H1 (cell line): ENCODE results near the gene PTMA. TPM values are rescaled to one million over a fixed set of nuclear protein-coding genes. Genes with fewer than 3 reads are reported as not detected.

Experiments
- CTCF ChIA-PET: fragments of 300-600 bp; sonication (Branson Sonifier 250); formaldehyde crosslinking; loops from one replicate; lab custom pipeline; 2021; ENCODE audit not compliant: partially characterized antibody; lab: Charles Lee
- POLR2A ChIA-PET: fragments of 300-600 bp; sonication (Branson Sonifier 250); formaldehyde crosslinking; loops from one replicate; lab custom pipeline; 2021; ENCODE audit warnings: inconsistent platforms; ENCODE audit not compliant: partially characterized antibody; lab: Charles Lee
- DNase-seq, 2 experiments: peaks; one replicate each; pipeline versions ENCODE4 v3.0.0 to v3.0.0-alpha.2; 2010 to 2022; ENCODE audit warnings: low spot score in 2 of 2, low read depth in 1 of 2, mixed read lengths in 1 of 2
- FAIRE-seq: peaks from 2 replicates; lab custom pipeline; 2011; peaks lifted over from hg19 to GRCh38; lab: Jason Lieb, UNC
- H2AFZ ChIP-seq: 2 replicates; pipeline ENCODE4 v1.8.1; 2012; ENCODE audit warnings: low read length, inconsistent platforms
- H2AK5ac ChIP-seq: 2 replicates; pipeline ENCODE4 v1.6.1; 2013; ENCODE audit warnings: low read depth, low read length
- H2BK120ac ChIP-seq: replicated peaks from 2 replicates; pipeline ENCODE3; 2013; ENCODE audit warnings: low read depth, low read length, inconsistent platforms
- H2BK12ac ChIP-seq: 2 replicates; pipeline ENCODE4 v1.6.1; 2013; ENCODE audit warnings: low read depth, low read length
- H2BK15ac ChIP-seq: 2 replicates; pipeline ENCODE4 v1.6.1; 2013; ENCODE audit warnings: low read length
- H2BK20ac ChIP-seq: 2 replicates; pipeline ENCODE4 v1.6.1; 2013; ENCODE audit warnings: low read length
- H2BK5ac ChIP-seq: 2 replicates; pipeline ENCODE4 v1.6.1; 2013; ENCODE audit warnings: low read depth, low read length
- H3K14ac ChIP-seq: 2 replicates; pipeline ENCODE4 v1.6.1; 2013; ENCODE audit warnings: inconsistent platforms; ENCODE audit not compliant: insufficient read length
- H3K18ac ChIP-seq: 2 replicates; pipeline ENCODE4 v1.6.1; 2013; ENCODE audit warnings: low read length; ENCODE audit errors: extremely low read depth
- H3K23ac ChIP-seq: 2 replicates; pipeline ENCODE4 v1.6.1; 2013; ENCODE audit warnings: inconsistent platforms; ENCODE audit not compliant: insufficient read length
- H3K23me2 ChIP-seq: 2 replicates; pipeline ENCODE4 v1.6.1; 2013; ENCODE audit warnings: low read depth, low read length
- H3K27ac ChIP-seq: 2 replicates; pipeline ENCODE4 v1.6.1; 2011; ENCODE audit warnings: low read depth, low read length, inconsistent platforms
- H3K27me3 ChIP-seq, 4 experiments: replicated peaks in 1 of 4; 1 replicate in 1 of 4; 2 replicates in 3 of 4; pipeline versions ENCODE4 v1.6.1 to v1.8.1; 2011 to 2013; ENCODE audit warnings: low read length in 3 of 4, mild to moderate bottlenecking in 3 of 4, inconsistent platforms in 2 of 4, mixed read lengths in 2 of 4, moderate library complexity in 1 of 4; ENCODE audit not compliant: control insufficient read depth in 3 of 4, insufficient read depth in 3 of 4; ENCODE audit errors: extremely low read depth in 1 of 4
- H3K36me3 ChIP-seq, 4 experiments: 2 replicates each; pipeline versions ENCODE4 v1.6.1 to v1.8.1; 2011 to 2013; ENCODE audit warnings: mild to moderate bottlenecking in 4 of 4, low read length in 3 of 4, moderate library complexity in 2 of 4, control low read depth in 1 of 4, inconsistent platforms in 1 of 4; ENCODE audit not compliant: insufficient read depth in 4 of 4, control insufficient read depth in 2 of 4
- H3K4ac ChIP-seq: replicated peaks from 2 replicates; pipeline ENCODE3; 2013; ENCODE audit warnings: low read length, low read depth, mixed read lengths, inconsistent platforms; ENCODE audit not compliant: insufficient read length
- H3K4me1 ChIP-seq, 4 experiments: replicated peaks in 1 of 4; 1 replicate in 1 of 4; 2 replicates in 3 of 4; pipeline versions ENCODE4 v1.6.1 to v1.8.1; 2011 to 2013; ENCODE audit warnings: low read length in 3 of 4, inconsistent platforms in 2 of 4, mixed read lengths in 1 of 4; ENCODE audit not compliant: insufficient read depth in 4 of 4, control insufficient read depth in 3 of 4
- H3K4me2 ChIP-seq, 2 experiments: 2 replicates each; pipeline versions ENCODE4 v1.6.1 to v1.8.1; 2011 to 2013; ENCODE audit warnings: low read depth in 2 of 2, low read length in 2 of 2, control low read depth in 1 of 2, inconsistent platforms in 1 of 2, mild to moderate bottlenecking in 1 of 2; ENCODE audit not compliant: insufficient read depth in 1 of 2
- H3K4me3 ChIP-seq, 4 experiments: fragments of 200-600, 300-600 bp in 1 of 4; sonication (generic), shearing (Covaris generic), sonication (Bioruptor Twin) in 1 of 4; 2 replicates each; pipeline versions ENCODE4 v1.5.1 to v1.8.1; 2011 to 2016; ENCODE audit warnings: low read length in 4 of 4, low read depth in 3 of 4, control low read depth in 2 of 4, inconsistent platforms in 2 of 4, mild to moderate bottlenecking in 2 of 4, mixed read lengths in 1 of 4, moderate library complexity in 1 of 4; ENCODE audit not compliant: insufficient read depth in 2 of 4; ENCODE audit errors: extremely low read depth in 1 of 4
- H3K56ac ChIP-seq: replicated peaks from 2 replicates; pipeline ENCODE3; 2013; ENCODE audit warnings: low read depth, mild to moderate bottlenecking, mixed read lengths, low read length, inconsistent platforms; ENCODE audit not compliant: insufficient read length
- H3K79me1 ChIP-seq: 2 replicates; pipeline ENCODE4 v1.6.1; 2013; ENCODE audit warnings: low read depth, low read length, control low read depth
- H3K79me2 ChIP-seq, 2 experiments: 2 replicates each; pipeline versions ENCODE4 v1.6.1 to v1.8.1; 2012 to 2013; ENCODE audit warnings: low read length in 2 of 2, mild to moderate bottlenecking in 2 of 2, inconsistent platforms in 1 of 2; ENCODE audit not compliant: insufficient read depth in 2 of 2, control insufficient read depth in 1 of 2
- H3K9ac ChIP-seq, 4 experiments: replicated peaks in 1 of 4; 1 replicate in 1 of 4; 2 replicates in 3 of 4; pipeline versions ENCODE4 v1.6.1 to v1.8.1; 2011 to 2013; ENCODE audit warnings: low read depth in 3 of 4, low read length in 3 of 4, control low read depth in 2 of 4, mild to moderate bottlenecking in 2 of 4, moderate library complexity in 2 of 4, inconsistent platforms in 1 of 4; ENCODE audit errors: extremely low read depth in 1 of 4
- H3K9me3 ChIP-seq, 2 experiments: 2 replicates each; pipeline versions ENCODE4 v1.6.1 to v1.8.1; 2012 to 2013; ENCODE audit warnings: mild to moderate bottlenecking in 2 of 2, moderate library complexity in 2 of 2, control low read depth in 1 of 2, inconsistent platforms in 1 of 2, low read depth in 1 of 2, low read length in 1 of 2, mixed read lengths in 1 of 2; ENCODE audit not compliant: insufficient read depth in 2 of 2
- H4K20me1 ChIP-seq, 2 experiments: replicated peaks in 1 of 2; 2 replicates each; pipeline versions ENCODE3 to v1.8.1; 2011 to 2013; ENCODE audit warnings: inconsistent platforms in 2 of 2, low read length in 2 of 2, mild to moderate bottlenecking in 1 of 2; ENCODE audit not compliant: insufficient read depth in 2 of 2, control insufficient read depth in 1 of 2
- H4K5ac ChIP-seq: 2 replicates; pipeline ENCODE4 v1.6.1; 2013; ENCODE audit warnings: low read length, low read depth, mixed read lengths, inconsistent platforms; ENCODE audit not compliant: insufficient read length
- H4K8ac ChIP-seq: 2 replicates; pipeline ENCODE4 v1.8.0; 2013; ENCODE audit warnings: mild to moderate bottlenecking, moderate library complexity, low read length, inconsistent platforms; ENCODE audit not compliant: insufficient read depth; ENCODE audit errors: extremely low read depth
- H4K91ac ChIP-seq: replicated peaks from 2 replicates; pipeline ENCODE3; 2013; ENCODE audit warnings: low read length, mixed read lengths, inconsistent platforms; ENCODE audit not compliant: insufficient read length
- BACH1 ChIP-seq: IDR thresholded peaks from 2 replicates; pipeline ENCODE4 v1.6.1; 2012; ENCODE audit warnings: low read length, improper control_type of control experiment
- CHD1 ChIP-seq: IDR thresholded peaks from 2 replicates; pipeline ENCODE4 v1.6.1; 2012; ENCODE audit warnings: low read depth, low read length, improper control_type of control experiment
- GABPA ChIP-seq: IDR thresholded peaks from 2 replicates; pipeline ENCODE4 v1.6.1; 2011; ENCODE audit warnings: mild to moderate bottlenecking, low read length, moderate library complexity, borderline replicate concordance; ENCODE audit not compliant: insufficient read depth
- HDAC2 ChIP-seq, 2 experiments: fragments of 300-600 bp in 1 of 2; sonication (generic) in 1 of 2; IDR thresholded peaks; 2 replicates each; pipeline ENCODE4 v1.6.1; 2011 to 2012; ENCODE audit warnings: low read depth in 2 of 2, low read length in 2 of 2, mild to moderate bottlenecking in 2 of 2, moderate library complexity in 2 of 2, borderline replicate concordance in 1 of 2, inconsistent platforms in 1 of 2
- HDAC6 ChIP-seq: IDR thresholded peaks from one replicate; pipeline ENCODE4 v1.7.1; 2012; ENCODE audit warnings: low read depth, mild to moderate bottlenecking, inconsistent platforms, low read length, moderate library complexity
- KDM5A ChIP-seq: fragments of 200-600 bp; IDR thresholded peaks from 2 replicates; pipeline ENCODE4 v1.7.1; 2012; ENCODE audit warnings: mild to moderate bottlenecking, low read length, inconsistent platforms, mixed read lengths
- MAFK ChIP-seq: IDR thresholded peaks from 2 replicates; pipeline ENCODE4 v1.6.1; 2012; ENCODE audit warnings: low read depth, mild to moderate bottlenecking, improper control_type of control experiment, low read length
- NANOG ChIP-seq: IDR thresholded peaks from 2 replicates; pipeline ENCODE4 v1.6.1; 2011; ENCODE audit warnings: low read length, low read depth, mild to moderate bottlenecking, inconsistent platforms; ENCODE audit not compliant: insufficient read depth, poor library complexity, severe bottlenecking
- PHF8 ChIP-seq: fragments of 200-600 bp; sonication (generic); conservative IDR thresholded peaks from 2 replicates; pipeline ENCODE4 v1.7.1; 2012; ENCODE audit warnings: low read depth, mild to moderate bottlenecking, inconsistent platforms, low read length, moderate library complexity
- POLR2A ChIP-seq, 2 experiments: IDR thresholded peaks; 1 replicate in 1 of 2; 2 replicates in 1 of 2; pipeline ENCODE4 v1.6.1; 2011; ENCODE audit warnings: low read depth in 2 of 2, low read length in 2 of 2, mild to moderate bottlenecking in 2 of 2; ENCODE audit errors: control extremely low read depth in 1 of 2
- TAF7 ChIP-seq: optimal IDR thresholded peaks from 2 replicates; pipeline ENCODE3; 2011; ENCODE audit warnings: low read depth, mild to moderate bottlenecking, inconsistent platforms, low read length, moderate library complexity, borderline replicate concordance
- TBP ChIP-seq: IDR thresholded peaks from 2 replicates; pipeline ENCODE4 v1.6.1; 2011; ENCODE audit warnings: low read depth, low read length, improper control_type of control experiment
- WGBS, 2 experiments: shearing (Covaris generic) in 1 of 2; methylation state at CpG; one replicate each; pipeline versions ENCODE4 v1.1.6 to v1.1.7; 2013 to 2015; ENCODE audit warnings: low lambda C conversion rate in 2 of 2, mixed read lengths in 2 of 2, inconsistent platforms in 1 of 2, low coverage in 1 of 2, missing lambda C conversion rate in 1 of 2; ENCODE audit not compliant: insufficient replicate concordance in 2 of 2, insufficient coverage in 1 of 2, insufficient read length in 1 of 2; ENCODE audit errors: extremely low coverage in 1 of 2, missing lambda C conversion rate in 1 of 2; 5-methylcytosine and 5-hydroxymethylcytosine counted together
- polyA plus RNA-seq, 7 experiments: library from polyadenylated mRNA; depleted of rRNA in 3 of 7; stranded (reverse) in 5 of 7; unstranded in 2 of 7; fragments of >200 nt in 5 of 7; fragments of 200-250 nt in 2 of 7; gene quantifications; 1 replicate in 5 of 7; 2 replicates in 1 of 7; 4 replicates in 1 of 7; pipeline versions ENCODE4 v1.2.1 to v1.2.3, GENCODE V29; 2011 to 2013; ENCODE audit warnings: missing spikeins in 2 of 7, mixed read lengths in 2 of 7
- total RNA-seq: library from RNA; stranded (reverse); fragmentation: NEBNext Ultra II Directional; extraction: Animal tissue kit (Norgen Biotek cat#: 25700); gene quantifications from 2 replicates; pipeline ENCODE4 v1.2.1, GENCODE V29; 2021

PTMA gene
- total and polyA plus RNA-seq, 2 of the 8 experiments (the other 6 are each of a cell fraction or from before 2014, with no cell fraction given), result 683 to 2,680 TPM

- no peak overlapping the region for H2AFZ ChIP-seq
- H3K23ac ChIP-seq, result no peak overlapping the region
- WGBS, 2 experiments, result 87% methylated on average over 6 of the region's 8 CpGs; no CpG with 5 or more reads in 1 of the 2 experiments
- CTCF ChIA-PET, result interaction anchor here (0.8 to 31.4 kb wide), 14 partner anchors 6 to 98 kb away, joined by 3 to 555 read pairs (median 33); partner anchors contain the start of genes PDE6D and PTMA
- peaks cover 9% of the 10 kb centered on the region; the same call in 1 of the 2 replicates for H3K23me2 ChIP-seq
- H4K91ac ChIP-seq, result peak overlapping the region; percentile 88
- FAIRE-seq, result no peak
- no peak overlapping the region for H2BK120ac ChIP-seq
- no peak overlapping the region for H3K18ac ChIP-seq
- no peak overlapping the region for H2BK15ac ChIP-seq
- H3K27me3 ChIP-seq, result no peaks in the 10 kb centered on the region
- H3K14ac ChIP-seq, result no peak overlapping the region
- H4K5ac ChIP-seq, result no peak overlapping the region
- H3K4ac ChIP-seq, result no peak overlapping the region
- no peak overlapping the region for H3K56ac ChIP-seq
- H3K79me2 ChIP-seq, result no peaks in the 10 kb centered on the region
- H3K79me1 ChIP-seq, result no peaks in the 10 kb centered on the region
- no peaks in the 10 kb centered on the region for H3K9me3 ChIP-seq
- H4K20me1 ChIP-seq, result no peaks in the 10 kb centered on the region
- H3K4me2 ChIP-seq, result no peak overlapping the region
- H3K9ac ChIP-seq, result no peak overlapping the region
- no peak overlapping the region for H3K4me3 ChIP-seq
- H4K8ac ChIP-seq, result no peak overlapping the region
- H2BK20ac ChIP-seq, result no peak overlapping the region
- H3K36me3 ChIP-seq, result no peaks in the 10 kb centered on the region
- no peak for DNase-seq
- H2BK12ac ChIP-seq, result no peak overlapping the region; the same call in 1 of the 2 replicates
- no peak overlapping the region for H2AK5ac ChIP-seq
- peaks cover 4 to 54% (median 32%) of the 10 kb centered on the region in 4 experiments for H3K4me1 ChIP-seq
- POLR2A ChIA-PET, result interaction anchor here (1.1 to 27.8 kb wide), 10 partner anchors 6 to 219 kb away, joined by 3 to 1080 read pairs (median 26); partner anchors contain the start of genes NCL and PTMA
- H2BK5ac ChIP-seq, result no peak overlapping the region
- no peak overlapping the region for H3K27ac ChIP-seq
- TF ChIP-seq BACH1 (no peak), POLR2A (IDR thresholded peaks at IDR 0.05; ENCODE audit: control extremely low read depth in 1 of 2, low read depth in 2 of 2, low read length in 2 of 2) (no peak), CHD1 (no peak), MAFK (no peak), TBP (no peak), HDAC2 (IDR thresholded peaks at IDR 0.05; ENCODE audit: borderline replicate concordance in 1 of 2, low read depth in 2 of 2, low read length in 2 of 2) (no peak), TAF7 (no peak), HDAC6 (no peak), PHF8 (no peak), NANOG (no peak), KDM5A (no peak), GABPA (no peak)
Observed at GRCh38 chr2:231683292-231684235, 24.8 kb upstream of the PTMA start.
